Astrocyte (in vitro differentiated cells and primary cell): ENCODE data around the gene ZIC4. TPM values are rescaled to one million over a fixed set of nuclear protein-coding genes. Genes with fewer than 3 reads are reported as not detected.

ENCODE experiments used
- DNase-seq: peaks from one replicate; pipeline ENCODE4 v3.0.0-alpha.2; 2010; ENCODE audit warnings: low read depth
- FAIRE-seq: peaks from 2 replicates; lab custom pipeline; 2011; peaks lifted over from hg19 to GRCh38; lab: Jason Lieb, UNC
- H2AFZ ChIP-seq: 2 replicates; pipeline ENCODE4 v1.6.0; 2012; ENCODE audit warnings: low read depth, low read length, inconsistent platforms
- H3K27ac ChIP-seq: 2 replicates; pipeline ENCODE4 v1.5.1; 2011; ENCODE audit warnings: low read depth, low read length, inconsistent platforms
- H3K27me3 ChIP-seq: 2 replicates; pipeline ENCODE4 v1.6.0; 2011; ENCODE audit warnings: low read length, inconsistent platforms; ENCODE audit not compliant: insufficient read depth
- H3K36me3 ChIP-seq: 2 replicates; pipeline ENCODE4 v1.5.1; 2011; ENCODE audit warnings: low read length, inconsistent platforms; ENCODE audit not compliant: insufficient read depth
- H3K4me1 ChIP-seq: 2 replicates; pipeline ENCODE4 v1.5.1; 2011; ENCODE audit warnings: low read length, inconsistent platforms; ENCODE audit not compliant: insufficient read depth
- H3K4me2 ChIP-seq: 2 replicates; pipeline ENCODE4 v1.6.0; 2012; ENCODE audit warnings: low read length, inconsistent platforms
- H3K4me3 ChIP-seq: 2 replicates; pipeline ENCODE4 v1.5.1; 2011; ENCODE audit warnings: low read depth, mild to moderate bottlenecking, low read length, inconsistent platforms; ENCODE audit not compliant: insufficient read depth
- H3K79me2 ChIP-seq: 2 replicates; pipeline ENCODE4 v1.6.0; 2012; ENCODE audit warnings: mild to moderate bottlenecking, low read length, inconsistent platforms; ENCODE audit not compliant: insufficient read depth
- H3K9ac ChIP-seq: 2 replicates; pipeline ENCODE4 v1.6.0; 2012; ENCODE audit warnings: mild to moderate bottlenecking, low read length, inconsistent platforms
- H3K9me3 ChIP-seq: 2 replicates; pipeline ENCODE4 v1.5.1; 2012; ENCODE audit warnings: low read depth, mild to moderate bottlenecking, low read length, inconsistent platforms; ENCODE audit not compliant: insufficient read depth
- H4K20me1 ChIP-seq: 2 replicates; pipeline ENCODE4 v1.6.0; 2012; ENCODE audit warnings: low read length, inconsistent platforms; ENCODE audit not compliant: insufficient read depth
- H3K27ac Mint-ChIP-seq: one replicate; pipeline ENCODE4 v1.8.0; 2021; ENCODE audit warnings: mild to moderate bottlenecking, mixed read lengths; ENCODE audit not compliant: unreplicated experiment
- H3K27me3 Mint-ChIP-seq: one replicate; pipeline ENCODE4 v1.8.0; 2021; ENCODE audit warnings: low read depth, mixed read lengths; ENCODE audit not compliant: unreplicated experiment
- H3K36me3 Mint-ChIP-seq: one replicate; pipeline ENCODE4 v1.8.0; 2021; ENCODE audit warnings: low read depth, mixed read lengths; ENCODE audit not compliant: unreplicated experiment
- H3K4me1 Mint-ChIP-seq: one replicate; pipeline ENCODE4 v1.8.0; 2021; ENCODE audit warnings: low read depth, mixed read lengths; ENCODE audit not compliant: unreplicated experiment
- H3K4me3 Mint-ChIP-seq: one replicate; pipeline ENCODE4 v1.8.0; 2021; ENCODE audit warnings: mild to moderate bottlenecking, moderate library complexity, mixed read lengths; ENCODE audit not compliant: unreplicated experiment
- H3K9me3 Mint-ChIP-seq: one replicate; pipeline ENCODE4 v1.8.0; 2021; ENCODE audit warnings: mild to moderate bottlenecking, mixed read lengths; ENCODE audit not compliant: unreplicated experiment
- EZH2 ChIP-seq: IDR thresholded peaks from 2 replicates; pipeline ENCODE4 v1.6.1; 2012; ENCODE audit warnings: mild to moderate bottlenecking, low read length, inconsistent platforms; ENCODE audit not compliant: insufficient read depth
- total RNA-seq: library from RNA; stranded (reverse); gene quantifications from 2 replicates; pipeline ENCODE4 v1.2.1, GENCODE V29; 2021
- TF ChIP-seq, protein P1 (sequence below): IDR thresholded peaks from 2 replicates; pipeline ENCODE4 v1.5.1; 2011; ENCODE audit warnings: low read depth, mild to moderate bottlenecking, inconsistent platforms, low read length, moderate library complexity; ENCODE audit not compliant: insufficient read depth

Gene ZIC4
- total RNA-seq, 1 donor from 2014 or later = not detected

DNA sequence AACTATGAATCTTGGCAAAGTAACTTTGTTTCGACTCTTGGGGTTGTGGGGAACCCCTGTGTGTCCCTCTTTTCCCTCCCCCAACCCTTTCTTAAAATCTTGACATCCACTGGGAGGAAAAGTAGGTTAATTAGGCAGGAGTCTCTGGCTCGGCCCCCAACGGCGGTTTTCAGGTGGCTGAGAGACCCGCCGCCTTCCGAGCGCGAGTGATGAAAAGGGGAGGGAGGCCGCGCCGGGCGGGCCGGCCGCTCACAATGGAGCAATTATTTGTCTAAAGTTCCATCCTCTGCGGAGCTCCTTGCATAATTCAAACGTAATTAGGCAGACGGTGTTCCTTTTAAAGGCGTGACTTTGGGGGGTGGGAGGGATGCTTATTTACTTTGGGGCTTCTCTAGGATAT lies 51.7 kb downstream of the ZIC4 start:
- Histone ChIP-seq H3K27ac (no peak overlapping the region), H3K4me1 (no peaks in the 10 kb centered on the region), H3K27me3 (peaks cover 58% of the 10 kb centered on the region), H3K9ac (no peak overlapping the region), H3K4me3 (peak overlapping the region; percentile 45), H2AFZ (peak overlapping the region; percentile 55), H3K36me3 (no peaks in the 10 kb centered on the region), H3K9me3 (no peaks in the 10 kb centered on the region), H4K20me1 (no peaks in the 10 kb centered on the region), H3K4me2 (peak overlapping the region; percentile 77), H3K79me2 (no peaks in the 10 kb centered on the region)
- Mint-ChIP-seq H3K9me3 (peaks cover 9% of the 10 kb centered on the region), H3K27ac (peak overlapping the region; percentile 17), H3K27me3 (peaks cover 68% of the 10 kb centered on the region), H3K36me3 (no peaks in the 10 kb centered on the region), H3K4me1 (no peaks in the 10 kb centered on the region), H3K4me3 (no peak overlapping the region)
- DNase-seq (no peak), FAIRE-seq (no peak)
- peak; percentile 71 for TF ChIP-seq EZH2
- TF ChIP-seq, protein P1, sequence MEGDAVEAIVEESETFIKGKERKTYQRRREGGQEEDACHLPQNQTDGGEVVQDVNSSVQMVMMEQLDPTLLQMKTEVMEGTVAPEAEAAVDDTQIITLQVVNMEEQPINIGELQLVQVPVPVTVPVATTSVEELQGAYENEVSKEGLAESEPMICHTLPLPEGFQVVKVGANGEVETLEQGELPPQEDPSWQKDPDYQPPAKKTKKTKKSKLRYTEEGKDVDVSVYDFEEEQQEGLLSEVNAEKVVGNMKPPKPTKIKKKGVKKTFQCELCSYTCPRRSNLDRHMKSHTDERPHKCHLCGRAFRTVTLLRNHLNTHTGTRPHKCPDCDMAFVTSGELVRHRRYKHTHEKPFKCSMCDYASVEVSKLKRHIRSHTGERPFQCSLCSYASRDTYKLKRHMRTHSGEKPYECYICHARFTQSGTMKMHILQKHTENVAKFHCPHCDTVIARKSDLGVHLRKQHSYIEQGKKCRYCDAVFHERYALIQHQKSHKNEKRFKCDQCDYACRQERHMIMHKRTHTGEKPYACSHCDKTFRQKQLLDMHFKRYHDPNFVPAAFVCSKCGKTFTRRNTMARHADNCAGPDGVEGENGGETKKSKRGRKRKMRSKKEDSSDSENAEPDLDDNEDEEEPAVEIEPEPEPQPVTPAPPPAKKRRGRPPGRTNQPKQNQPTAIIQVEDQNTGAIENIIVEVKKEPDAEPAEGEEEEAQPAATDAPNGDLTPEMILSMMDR = no peak

DNA sequence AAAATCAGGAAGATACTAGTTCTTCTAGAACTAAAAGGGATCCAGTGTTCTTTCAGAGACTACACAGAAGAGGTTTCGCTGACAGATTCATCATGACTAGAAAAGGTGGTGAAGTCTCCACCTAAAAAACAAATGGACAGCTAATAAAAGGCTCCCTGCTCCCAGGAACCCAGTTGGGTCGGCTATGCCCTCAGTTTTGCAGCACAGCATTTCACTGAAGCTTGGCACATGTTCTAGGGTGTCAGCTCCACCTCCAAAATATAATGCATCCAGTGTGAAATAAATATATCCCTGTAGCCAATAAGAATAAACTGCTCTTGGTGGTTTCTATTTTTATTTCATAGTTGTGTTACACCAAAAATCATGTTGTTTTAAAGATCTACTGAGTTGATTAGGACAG lies 55.0 kb downstream of the ZIC4 start:
- Mint-ChIP-seq H3K4me3 (no peak overlapping the region), H3K9me3 (no peaks in the 10 kb centered on the region), H3K27ac (no peak overlapping the region), H3K27me3 (peaks cover 35% of the 10 kb centered on the region), H3K4me1 (no peaks in the 10 kb centered on the region), H3K36me3 (no peaks in the 10 kb centered on the region)
- no peak for TF ChIP-seq EZH2
- TF ChIP-seq, protein P1 = no peak
- no peak for FAIRE-seq
- H4K20me1 ChIP-seq = no peaks in the 10 kb centered on the region
- no peak overlapping the region for H2AFZ ChIP-seq
- H3K4me3 ChIP-seq = no peak overlapping the region
- no peaks in the 10 kb centered on the region for H3K4me1 ChIP-seq
- peaks cover 28% of the 10 kb centered on the region for H3K27me3 ChIP-seq
- no peak overlapping the region for H3K9ac ChIP-seq
- DNase-seq = no peak
- no peaks in the 10 kb centered on the region for H3K79me2 ChIP-seq
- no peak overlapping the region for H3K4me2 ChIP-seq
- H3K9me3 ChIP-seq = no peaks in the 10 kb centered on the region
- H3K27ac ChIP-seq = no peak overlapping the region
- H3K36me3 ChIP-seq = no peaks in the 10 kb centered on the region

DNA sequence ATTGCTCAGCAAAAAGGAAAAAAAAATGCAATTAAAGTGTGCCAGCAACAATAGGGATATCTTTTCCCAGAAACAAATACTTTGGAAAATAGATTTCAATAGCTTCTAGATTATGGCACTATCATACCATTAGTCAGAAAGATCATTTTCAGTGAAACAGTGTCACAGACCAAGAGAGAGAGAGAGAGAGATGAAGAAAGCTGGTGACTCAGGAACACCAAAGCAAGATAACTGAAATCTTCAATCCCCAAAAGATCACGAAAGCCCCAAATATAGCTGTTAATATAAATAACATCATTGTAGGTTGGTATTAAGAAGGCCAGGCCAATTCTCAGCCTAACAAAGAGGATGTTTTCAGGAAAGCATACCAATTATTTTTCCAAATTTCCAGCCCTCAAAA lies 57.4 kb downstream of the ZIC4 start:
- TF ChIP-seq, protein P1 = no peak
- no peak for TF ChIP-seq EZH2
- peaks cover 14% of the 10 kb centered on the region for H3K27me3 Mint-ChIP-seq
- H4K20me1 ChIP-seq = no peaks in the 10 kb centered on the region
- no peaks in the 10 kb centered on the region for H3K9me3 Mint-ChIP-seq
- H3K27ac ChIP-seq = no peak overlapping the region
- H3K27me3 ChIP-seq = peaks cover 7% of the 10 kb centered on the region
- H3K9ac ChIP-seq = no peak overlapping the region
- no peaks in the 10 kb centered on the region for H3K9me3 ChIP-seq
- FAIRE-seq = no peak
- no peaks in the 10 kb centered on the region for H3K4me1 ChIP-seq
- DNase-seq = no peak
- H3K36me3 ChIP-seq = no peaks in the 10 kb centered on the region
- no peaks in the 10 kb centered on the region for H3K79me2 ChIP-seq
- H3K4me1 Mint-ChIP-seq = no peaks in the 10 kb centered on the region
- no peak overlapping the region for H3K4me2 ChIP-seq
- no peak overlapping the region for H2AFZ ChIP-seq
- H3K27ac Mint-ChIP-seq = no peak overlapping the region
- H3K4me3 Mint-ChIP-seq = no peak overlapping the region
- no peaks in the 10 kb centered on the region for H3K36me3 Mint-ChIP-seq
- no peak overlapping the region for H3K4me3 ChIP-seq
